Neural cell (in vitro differentiated cells): Measurements from ENCODE around the gene AFF1. TPM values are rescaled to one million over a fixed set of nuclear protein-coding genes. Genes with fewer than 3 reads are reported as not detected.

Experiments
- H2AFZ ChIP-seq: fragments of 200-600, 300-800 bp; sonication (generic), shearing (Covaris generic); 2 replicates; pipeline ENCODE4 v1.6.0; 2014; ENCODE audit warnings: low read depth, mild to moderate bottlenecking, antibody characterized with exemption, low read length, moderate library complexity
- H3F3A ChIP-seq: fragments of 200-600 bp; shearing (Covaris generic); 2 replicates; pipeline ENCODE4 v1.6.1; 2016; ENCODE audit warnings: mild to moderate bottlenecking, moderate library complexity, mixed read lengths, antibody characterized with exemption, low read length; ENCODE audit not compliant: insufficient read depth, poor library complexity, severe bottlenecking
- H3K27ac ChIP-seq: fragments of 200-600, 300-800 bp; sonication (generic), shearing (Covaris generic); 2 replicates; pipeline ENCODE4 v1.5.1; 2014; ENCODE audit warnings: mild to moderate bottlenecking, low read length, moderate library complexity
- H3K27me3 ChIP-seq: fragments of 300-800, 200-600 bp; sonication (generic), shearing (Covaris generic); 2 replicates; pipeline ENCODE4 v1.6.0; 2014; ENCODE audit warnings: mild to moderate bottlenecking, low read depth, low read length, moderate library complexity; ENCODE audit not compliant: insufficient read depth
- H3K36me3 ChIP-seq: fragments of 300-800, 200-600 bp; sonication (generic), shearing (Covaris generic); 2 replicates; pipeline ENCODE4 v1.5.1; 2014; ENCODE audit warnings: mild to moderate bottlenecking, antibody characterized with exemption, low read length, moderate library complexity; ENCODE audit not compliant: insufficient read depth
- H3K4me2 ChIP-seq: fragments of 300-800, 200-600 bp; sonication (generic), shearing (Covaris generic); 2 replicates; pipeline ENCODE4 v1.6.0; 2014; ENCODE audit warnings: mild to moderate bottlenecking, low read length
- H3K4me3 ChIP-seq: fragments of 300-800, 200-600 bp; sonication (generic), shearing (Covaris generic); 2 replicates; pipeline ENCODE4 v1.5.1; 2014; ENCODE audit warnings: mild to moderate bottlenecking, low read length, moderate library complexity
- H3K79me2 ChIP-seq: fragments of 200-600 bp; shearing (Covaris generic); replicated peaks from 2 replicates; pipeline ENCODE4 v1.6.0; 2014; ENCODE audit warnings: mild to moderate bottlenecking, low read length, moderate library complexity; ENCODE audit not compliant: insufficient read depth
- H3K9ac ChIP-seq: fragments of 300-800, 200-600 bp; sonication (generic), shearing (Covaris generic); 2 replicates; pipeline ENCODE4 v1.6.1; 2016; ENCODE audit warnings: mild to moderate bottlenecking, low read length, mixed read lengths
- H3K9me2 ChIP-seq: fragments of 200-600 bp; shearing (Covaris generic); 2 replicates; pipeline ENCODE4 v1.6.1; 2016; ENCODE audit warnings: mild to moderate bottlenecking, low read length, mixed read lengths; ENCODE audit not compliant: insufficient read depth
- H3K9me3 ChIP-seq: fragments of 200-600, 300-800 bp; sonication (generic), shearing (Covaris generic); 2 replicates; pipeline ENCODE4 v1.6.1; 2016; ENCODE audit warnings: mild to moderate bottlenecking, mixed run types, low read length, moderate library complexity, mixed read lengths
- H4K20me1 ChIP-seq: fragments of 200-600 bp; shearing (Covaris generic); 2 replicates; pipeline ENCODE4 v1.6.1; 2016; ENCODE audit warnings: mild to moderate bottlenecking, mixed run types; ENCODE audit not compliant: insufficient read depth
- EP300 ChIP-seq: fragments of 450-650 bp; conservative IDR thresholded peaks from 2 replicates; pipeline ENCODE4 v1.6.1; 2014; ENCODE audit warnings: antibody characterized with exemption, mild to moderate bottlenecking, moderate library complexity; ENCODE audit not compliant: poor library complexity, severe bottlenecking
- EZH2 ChIP-seq: fragments of 200-600, 300-800 bp; shearing (Covaris generic), sonication (generic); IDR thresholded peaks from 2 replicates; pipeline ENCODE4 v1.6.1; 2014; ENCODE audit warnings: antibody characterized with exemption, low read length, borderline replicate concordance, mild to moderate bottlenecking; ENCODE audit not compliant: insufficient read depth, poor library complexity, severe bottlenecking
- MXI1 ChIP-seq: fragments of 450-650 bp; conservative IDR thresholded peaks from 2 replicates; pipeline ENCODE4 v1.6.1; 2014; ENCODE audit warnings: antibody characterized with exemption, mild to moderate bottlenecking; ENCODE audit not compliant: poor library complexity, severe bottlenecking
- POLR2AphosphoS5 ChIP-seq: IDR thresholded peaks from 2 replicates; pipeline ENCODE4 v1.6.1; 2012
- RAD21 ChIP-seq: fragments of 450-650 bp; conservative IDR thresholded peaks from 2 replicates; pipeline ENCODE4 v1.6.1; 2014; ENCODE audit warnings: antibody characterized with exemption, mild to moderate bottlenecking, moderate library complexity
- SMC3 ChIP-seq: fragments of 450-650 bp; conservative IDR thresholded peaks from 2 replicates; pipeline ENCODE4 v1.6.1; 2014; ENCODE audit warnings: antibody characterized with exemption, mild to moderate bottlenecking, moderate library complexity; ENCODE audit not compliant: poor library complexity
- TAF1 ChIP-seq: IDR thresholded peaks from 2 replicates; pipeline ENCODE4 v1.6.1; 2012; ENCODE audit warnings: low read depth
- polyA plus RNA-seq: library from polyadenylated mRNA; depleted of rRNA; stranded (reverse); fragments of >200 nt; gene quantifications from 2 replicates; pipeline ENCODE4 v1.2.3, GENCODE V29; 2014
- TF ChIP-seq, protein P1 (sequence below): fragments of 450-650 bp; IDR thresholded peaks from 2 replicates; pipeline ENCODE4 v1.5.1; 2014; ENCODE audit warnings: antibody characterized with exemption, mild to moderate bottlenecking, moderate library complexity; ENCODE audit not compliant: poor library complexity, severe bottlenecking
- TF ChIP-seq, protein P2 (sequence below): IDR thresholded peaks from 2 replicates; pipeline ENCODE4 v1.6.1; 2012; ENCODE audit warnings: borderline replicate concordance

Gene AFF1
- polyA plus RNA-seq, 1 donor from 2014 or later: 0.63 TPM

DNA sequence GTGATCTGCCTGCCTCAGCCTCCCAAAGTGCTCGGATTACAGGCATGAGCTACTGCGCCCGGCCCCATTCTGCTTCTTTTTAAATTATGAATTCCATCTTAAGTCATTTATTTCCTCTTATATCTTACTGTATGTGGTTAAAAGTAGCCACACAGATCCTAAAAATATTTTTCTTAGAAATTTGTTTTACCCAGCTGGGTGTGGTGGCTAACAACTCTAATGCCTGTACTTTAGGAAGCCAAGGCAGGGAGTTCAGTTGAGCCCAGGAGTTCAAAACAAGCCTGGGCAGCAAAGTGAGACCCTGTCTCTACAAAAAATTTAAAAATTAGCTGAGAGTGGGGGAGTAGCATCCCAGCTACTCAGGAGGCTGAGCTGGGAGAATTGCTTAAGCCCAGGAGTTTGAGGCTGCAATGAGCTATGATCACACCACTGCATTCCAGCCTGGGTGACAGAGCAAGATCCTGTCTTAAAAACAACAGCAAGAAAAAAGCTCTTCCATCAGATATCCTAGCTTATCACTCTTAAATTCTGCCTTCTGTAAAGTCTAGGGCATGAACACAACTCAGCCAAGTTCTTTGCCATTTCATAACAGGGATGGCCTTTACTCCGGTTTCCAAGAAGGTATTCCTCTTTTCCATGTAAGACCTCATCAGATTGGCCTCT, 15.1 kb upstream of the AFF1 start:
- H3K4me3 ChIP-seq: no peak overlapping the region
- H3K4me2 ChIP-seq: no peak overlapping the region
- no peaks in the 10 kb centered on the region for H3K9me3 ChIP-seq
- H3K9me2 ChIP-seq: no peaks in the 10 kb centered on the region
- H4K20me1 ChIP-seq: no peaks in the 10 kb centered on the region
- H3K9ac ChIP-seq: no peak overlapping the region
- H3F3A ChIP-seq: no peaks in the 10 kb centered on the region
- no peaks in the 10 kb centered on the region for H3K79me2 ChIP-seq
- TF ChIP-seq EP300 (no peak), MXI1 (no peak), EZH2 (no peak), RAD21 (no peak), POLR2AphosphoS5 (no peak), SMC3 (no peak), TAF1 (no peak)
- TF ChIP-seq, protein P1, sequence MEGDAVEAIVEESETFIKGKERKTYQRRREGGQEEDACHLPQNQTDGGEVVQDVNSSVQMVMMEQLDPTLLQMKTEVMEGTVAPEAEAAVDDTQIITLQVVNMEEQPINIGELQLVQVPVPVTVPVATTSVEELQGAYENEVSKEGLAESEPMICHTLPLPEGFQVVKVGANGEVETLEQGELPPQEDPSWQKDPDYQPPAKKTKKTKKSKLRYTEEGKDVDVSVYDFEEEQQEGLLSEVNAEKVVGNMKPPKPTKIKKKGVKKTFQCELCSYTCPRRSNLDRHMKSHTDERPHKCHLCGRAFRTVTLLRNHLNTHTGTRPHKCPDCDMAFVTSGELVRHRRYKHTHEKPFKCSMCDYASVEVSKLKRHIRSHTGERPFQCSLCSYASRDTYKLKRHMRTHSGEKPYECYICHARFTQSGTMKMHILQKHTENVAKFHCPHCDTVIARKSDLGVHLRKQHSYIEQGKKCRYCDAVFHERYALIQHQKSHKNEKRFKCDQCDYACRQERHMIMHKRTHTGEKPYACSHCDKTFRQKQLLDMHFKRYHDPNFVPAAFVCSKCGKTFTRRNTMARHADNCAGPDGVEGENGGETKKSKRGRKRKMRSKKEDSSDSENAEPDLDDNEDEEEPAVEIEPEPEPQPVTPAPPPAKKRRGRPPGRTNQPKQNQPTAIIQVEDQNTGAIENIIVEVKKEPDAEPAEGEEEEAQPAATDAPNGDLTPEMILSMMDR: no peak
- TF ChIP-seq, protein P2, sequence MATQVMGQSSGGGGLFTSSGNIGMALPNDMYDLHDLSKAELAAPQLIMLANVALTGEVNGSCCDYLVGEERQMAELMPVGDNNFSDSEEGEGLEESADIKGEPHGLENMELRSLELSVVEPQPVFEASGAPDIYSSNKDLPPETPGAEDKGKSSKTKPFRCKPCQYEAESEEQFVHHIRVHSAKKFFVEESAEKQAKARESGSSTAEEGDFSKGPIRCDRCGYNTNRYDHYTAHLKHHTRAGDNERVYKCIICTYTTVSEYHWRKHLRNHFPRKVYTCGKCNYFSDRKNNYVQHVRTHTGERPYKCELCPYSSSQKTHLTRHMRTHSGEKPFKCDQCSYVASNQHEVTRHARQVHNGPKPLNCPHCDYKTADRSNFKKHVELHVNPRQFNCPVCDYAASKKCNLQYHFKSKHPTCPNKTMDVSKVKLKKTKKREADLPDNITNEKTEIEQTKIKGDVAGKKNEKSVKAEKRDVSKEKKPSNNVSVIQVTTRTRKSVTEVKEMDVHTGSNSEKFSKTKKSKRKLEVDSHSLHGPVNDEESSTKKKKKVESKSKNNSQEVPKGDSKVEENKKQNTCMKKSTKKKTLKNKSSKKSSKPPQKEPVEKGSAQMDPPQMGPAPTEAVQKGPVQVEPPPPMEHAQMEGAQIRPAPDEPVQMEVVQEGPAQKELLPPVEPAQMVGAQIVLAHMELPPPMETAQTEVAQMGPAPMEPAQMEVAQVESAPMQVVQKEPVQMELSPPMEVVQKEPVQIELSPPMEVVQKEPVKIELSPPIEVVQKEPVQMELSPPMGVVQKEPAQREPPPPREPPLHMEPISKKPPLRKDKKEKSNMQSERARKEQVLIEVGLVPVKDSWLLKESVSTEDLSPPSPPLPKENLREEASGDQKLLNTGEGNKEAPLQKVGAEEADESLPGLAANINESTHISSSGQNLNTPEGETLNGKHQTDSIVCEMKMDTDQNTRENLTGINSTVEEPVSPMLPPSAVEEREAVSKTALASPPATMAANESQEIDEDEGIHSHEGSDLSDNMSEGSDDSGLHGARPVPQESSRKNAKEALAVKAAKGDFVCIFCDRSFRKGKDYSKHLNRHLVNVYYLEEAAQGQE: no peak
- H2AFZ ChIP-seq: no peak overlapping the region
- H3K36me3 ChIP-seq: no peaks in the 10 kb centered on the region
- H3K27ac ChIP-seq: no peak overlapping the region
- no peaks in the 10 kb centered on the region for H3K27me3 ChIP-seq

DNA sequence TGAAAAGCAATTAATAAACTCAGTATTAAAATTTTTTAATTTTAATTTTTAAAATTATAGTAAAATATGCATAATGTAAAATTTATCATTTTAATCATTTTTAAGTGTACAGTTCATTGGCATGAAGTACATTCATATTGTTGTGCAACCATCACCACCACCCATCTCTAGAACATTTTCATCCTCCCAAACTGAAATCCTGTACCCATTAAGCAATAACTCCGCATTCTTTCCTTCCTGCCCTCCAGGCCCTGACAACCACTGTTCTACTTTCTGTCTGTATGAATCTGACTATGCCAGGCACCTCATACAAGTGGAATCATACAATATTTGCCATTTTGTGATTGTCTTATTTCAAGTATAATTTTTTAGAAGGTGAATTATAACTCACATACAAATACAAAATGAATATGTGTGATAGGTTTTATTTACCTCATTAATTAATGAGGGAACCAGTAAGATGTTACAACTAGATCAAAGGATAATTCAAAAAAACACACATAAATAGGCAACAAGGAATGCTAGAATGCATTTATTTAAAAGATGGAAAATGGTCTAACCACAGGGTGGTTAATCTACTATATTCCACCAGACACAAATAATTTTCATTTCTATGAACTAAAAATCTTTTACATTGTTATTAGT, 13.1 kb upstream of the AFF1 start:
- H3K9ac ChIP-seq: no peak overlapping the region
- no peak overlapping the region for H3K27ac ChIP-seq
- no peaks in the 10 kb centered on the region for H3K9me3 ChIP-seq
- H3K9me2 ChIP-seq: no peaks in the 10 kb centered on the region
- no peak overlapping the region for H2AFZ ChIP-seq
- H3F3A ChIP-seq: no peaks in the 10 kb centered on the region
- no peaks in the 10 kb centered on the region for H3K27me3 ChIP-seq
- H4K20me1 ChIP-seq: no peaks in the 10 kb centered on the region
- H3K4me2 ChIP-seq: no peak overlapping the region
- no peak overlapping the region for H3K4me3 ChIP-seq
- TF ChIP-seq RAD21 (no peak), MXI1 (no peak), TAF1 (no peak), EZH2 (no peak), POLR2AphosphoS5 (no peak), EP300 (no peak), SMC3 (no peak)
- TF ChIP-seq, protein P1: no peak
- TF ChIP-seq, protein P2: no peak
- H3K79me2 ChIP-seq: no peaks in the 10 kb centered on the region
- no peaks in the 10 kb centered on the region for H3K36me3 ChIP-seq
